Natural killer cell (primary cell): ENCODE measurements around the gene GFOD1. TPM values are rescaled to one million over a fixed set of nuclear protein-coding genes. Genes with fewer than 3 reads are reported as not detected.

ENCODE experiments used
- ATAC-seq, 3 donors: fragments of 150-1000 bp in 2 of 3; fragments of 200-7000 bp in 1 of 3; cut with Tn5 transposase; 1 replicate in 1 of 3; 2 replicates in 2 of 3; pipeline ENCODE4 v1.10.0; 2021; ENCODE audit warnings: mild to moderate bottlenecking in 2 of 3, moderate library complexity in 2 of 3
- DNase-seq, 2 donors: peaks; one replicate each; pipeline versions ENCODE4 v3.0.0 to v3.0.0-alpha.2; 2013 to 2021; ENCODE audit warnings: mixed read lengths in 1 of 2
- H3K27ac ChIP-seq: one replicate; pipeline ENCODE4 v1.5.1; 2013; ENCODE audit warnings: mild to moderate bottlenecking, low read length
- H3K27me3 ChIP-seq: one replicate; pipeline ENCODE4 v1.6.1; 2013; ENCODE audit warnings: low read length; ENCODE audit not compliant: control insufficient read depth, insufficient read depth
- H3K36me3 ChIP-seq: one replicate; pipeline ENCODE4 v1.6.1; 2013; ENCODE audit warnings: low read length; ENCODE audit not compliant: control insufficient read depth, insufficient read depth
- H3K4me1 ChIP-seq: one replicate; pipeline ENCODE4 v1.6.1; 2013; ENCODE audit warnings: low read length; ENCODE audit not compliant: control insufficient read depth, insufficient read depth
- H3K4me3 ChIP-seq: one replicate; pipeline ENCODE4 v1.5.1; 2013; ENCODE audit warnings: low read length
- H3K9me3 ChIP-seq: one replicate; pipeline ENCODE4 v1.6.1; 2013; ENCODE audit warnings: low read length; ENCODE audit not compliant: control insufficient read depth, insufficient read depth
- H3K27ac Mint-ChIP-seq, 2 donors: one replicate each; pipeline ENCODE4 v1.8.0; 2022; ENCODE audit warnings: mild to moderate bottlenecking in 2 of 2, mixed read lengths in 2 of 2, moderate library complexity in 1 of 2
- H3K27me3 Mint-ChIP-seq, 2 donors: one replicate each; pipeline ENCODE4 v1.8.0; 2022; ENCODE audit warnings: low read depth in 2 of 2, mixed read lengths in 2 of 2
- H3K36me3 Mint-ChIP-seq: one replicate; pipeline ENCODE4 v1.8.0; 2022; ENCODE audit warnings: mixed read lengths
- H3K4me1 Mint-ChIP-seq, 2 donors: one replicate each; pipeline ENCODE4 v1.8.0; 2022; ENCODE audit warnings: mixed read lengths in 2 of 2
- H3K4me3 Mint-ChIP-seq: one replicate; pipeline ENCODE4 v1.8.0; 2022; ENCODE audit warnings: mild to moderate bottlenecking, moderate library complexity, mixed read lengths
- H3K9me3 Mint-ChIP-seq, 2 donors: one replicate each; pipeline ENCODE4 v1.8.0; 2022; ENCODE audit warnings: mixed read lengths in 2 of 2
- WGBS: methylation state at CpG from one replicate; pipeline ENCODE4 v1.1.7; 2013; ENCODE audit warnings: missing lambda C conversion rate; ENCODE audit not compliant: insufficient coverage; 5-methylcytosine and 5-hydroxymethylcytosine counted together
- intact Hi-C: fragments of 100-400 bp; cut with micrococcal nuclease; formaldehyde crosslinking; loops from one replicate; pipeline ENCODE4 v1.14.2; 2022
- total RNA-seq, 4 donors: library from RNA; stranded (reverse); fragments of 120-200 nt in 1 of 4; gene quantifications; one replicate each; pipeline versions ENCODE4 v1.2.3 to v1.2.4, GENCODE V29; 2013 to 2022
- TF ChIP-seq, protein P1 (sequence below): fragments of 200-600 bp; IDR thresholded peaks from one replicate; pipeline ENCODE4 v1.8.0; 2022; ENCODE audit warnings: antibody characterized with exemption

The GFOD1 gene
- total RNA-seq, 3 donors from 2014 or later (not counting 1 experiment from before 2014, with no cell fraction given) = 59.7 to 74.5 (median 71.2) TPM

DNA sequence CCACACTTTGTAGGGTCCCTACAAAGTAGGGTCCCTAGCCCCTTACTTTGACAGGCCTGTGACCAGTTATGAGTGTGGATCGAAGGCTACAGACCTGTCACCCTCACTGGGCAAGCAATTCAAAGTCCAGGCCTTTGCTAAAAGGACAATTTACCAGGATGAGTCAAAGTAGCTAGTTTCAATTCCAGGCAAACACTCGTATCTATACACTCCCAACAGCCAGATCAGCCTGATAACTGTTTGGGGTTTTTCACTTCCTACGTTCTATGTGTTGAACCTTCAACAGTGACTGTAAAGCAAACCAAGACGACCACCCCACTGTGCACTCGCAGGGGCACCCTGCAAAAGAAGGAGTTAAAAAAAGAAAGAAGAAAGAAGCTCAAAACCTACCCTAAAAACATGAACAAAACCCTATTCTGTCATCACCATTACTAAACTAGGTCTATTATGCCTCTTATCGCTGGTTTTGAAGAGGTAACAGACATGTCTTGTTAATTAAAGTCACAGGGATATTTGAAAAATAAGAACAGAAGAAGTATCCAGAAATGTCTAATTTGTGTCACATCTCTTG, 3.2 kb downstream of the GFOD1 start:
- Histone ChIP-seq H3K4me1 (peaks cover 58% of the 10 kb centered on the region), H3K9me3 (no peaks in the 10 kb centered on the region), H3K27ac (peak overlapping the region; percentile 58), H3K4me3 (peak overlapping the region; percentile 85), H3K36me3 (peaks cover 3% of the 10 kb centered on the region), H3K27me3 (no peaks in the 10 kb centered on the region)
- intact Hi-C loops = loop anchor here (2.0 kb wide), 2 partner anchors 15 to 55 kb away; no protein-coding TSS in a partner anchor
- H3K27me3 Mint-ChIP-seq = no peaks in the 10 kb centered on the region
- no peak for ATAC-seq
- peaks cover 6% of the 10 kb centered on the region for H3K36me3 Mint-ChIP-seq
- no peaks in the 10 kb centered on the region for H3K9me3 Mint-ChIP-seq
- H3K27ac Mint-ChIP-seq = peak overlapping the region; percentile 78 to 90
- H3K4me1 Mint-ChIP-seq = peaks cover 58 to 80% of the 10 kb centered on the region in 2 donors
- H3K4me3 Mint-ChIP-seq = peak overlapping the region; percentile 74
- peak in 1 of 2 donors; percentile 20 for DNase-seq
- TF ChIP-seq, protein P1, sequence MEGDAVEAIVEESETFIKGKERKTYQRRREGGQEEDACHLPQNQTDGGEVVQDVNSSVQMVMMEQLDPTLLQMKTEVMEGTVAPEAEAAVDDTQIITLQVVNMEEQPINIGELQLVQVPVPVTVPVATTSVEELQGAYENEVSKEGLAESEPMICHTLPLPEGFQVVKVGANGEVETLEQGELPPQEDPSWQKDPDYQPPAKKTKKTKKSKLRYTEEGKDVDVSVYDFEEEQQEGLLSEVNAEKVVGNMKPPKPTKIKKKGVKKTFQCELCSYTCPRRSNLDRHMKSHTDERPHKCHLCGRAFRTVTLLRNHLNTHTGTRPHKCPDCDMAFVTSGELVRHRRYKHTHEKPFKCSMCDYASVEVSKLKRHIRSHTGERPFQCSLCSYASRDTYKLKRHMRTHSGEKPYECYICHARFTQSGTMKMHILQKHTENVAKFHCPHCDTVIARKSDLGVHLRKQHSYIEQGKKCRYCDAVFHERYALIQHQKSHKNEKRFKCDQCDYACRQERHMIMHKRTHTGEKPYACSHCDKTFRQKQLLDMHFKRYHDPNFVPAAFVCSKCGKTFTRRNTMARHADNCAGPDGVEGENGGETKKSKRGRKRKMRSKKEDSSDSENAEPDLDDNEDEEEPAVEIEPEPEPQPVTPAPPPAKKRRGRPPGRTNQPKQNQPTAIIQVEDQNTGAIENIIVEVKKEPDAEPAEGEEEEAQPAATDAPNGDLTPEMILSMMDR = no peak
- 16% methylated on average over 6 of the region's 6 CpGs for WGBS

DNA sequence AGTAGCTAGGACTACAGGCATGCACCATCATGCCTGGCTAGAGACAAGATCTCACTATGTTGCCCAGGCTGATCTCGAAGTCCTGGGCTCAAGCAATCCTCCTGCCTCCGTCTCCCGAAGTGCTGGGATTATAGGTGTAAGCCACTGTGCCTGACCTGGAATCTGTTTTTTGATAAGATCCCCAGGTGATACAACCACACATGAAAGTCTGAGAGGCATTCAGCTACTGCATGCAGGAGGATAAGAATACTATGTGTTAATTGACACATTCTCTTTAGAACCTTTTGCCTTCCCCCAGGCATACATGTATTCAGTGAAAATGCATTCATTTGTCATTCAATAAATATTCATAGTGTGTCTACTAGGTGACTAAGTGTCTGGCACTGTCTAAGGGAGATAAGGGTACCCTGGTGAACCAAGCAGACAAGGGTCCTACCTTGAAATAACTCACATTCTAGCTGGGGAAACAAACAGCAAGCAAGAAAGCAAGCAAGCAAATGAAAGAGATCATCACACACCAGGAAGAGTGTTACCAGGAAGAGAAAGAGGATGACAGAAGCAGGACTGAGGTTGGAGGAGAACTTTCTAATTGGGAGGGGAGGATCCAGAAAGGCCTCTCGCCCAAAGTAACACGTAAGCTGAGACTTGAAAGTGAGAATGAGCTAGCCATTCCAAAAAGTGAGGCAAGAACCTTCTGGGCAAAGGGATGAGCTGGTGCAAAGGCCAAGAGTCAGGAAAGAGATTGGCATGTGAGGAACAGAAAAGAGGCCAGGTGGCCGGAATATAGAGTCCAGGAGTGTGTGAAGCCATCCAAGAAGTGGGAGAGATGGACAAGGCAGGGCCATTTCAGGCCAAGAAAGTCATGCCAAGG, 6.5 kb downstream of the GFOD1 start:
- Histone ChIP-seq H3K27ac (peak overlapping the region; percentile 23), H3K4me3 (no peak overlapping the region), H3K36me3 (peaks cover 7% of the 10 kb centered on the region), H3K27me3 (no peaks in the 10 kb centered on the region), H3K9me3 (no peaks in the 10 kb centered on the region), H3K4me1 (peaks cover 56% of the 10 kb centered on the region)
- intact Hi-C loops = no loop called here
- H3K27me3 Mint-ChIP-seq = no peaks in the 10 kb centered on the region
- H3K4me1 Mint-ChIP-seq = peaks cover 69 to 78% of the 10 kb centered on the region in 2 donors
- ATAC-seq (peak in 2 of 3 donors; percentile 33 to 34), DNase-seq (no peak)
- H3K4me3 Mint-ChIP-seq = peak overlapping the region; percentile 38
- TF ChIP-seq, protein P1 = no peak
- WGBS = 79% methylated on average over 6 of the region's 6 CpGs
- peak overlapping the region; percentile 69 to 89 for H3K27ac Mint-ChIP-seq
- peaks cover 6% of the 10 kb centered on the region for H3K36me3 Mint-ChIP-seq
- H3K9me3 Mint-ChIP-seq = no peaks in the 10 kb centered on the region

DNA sequence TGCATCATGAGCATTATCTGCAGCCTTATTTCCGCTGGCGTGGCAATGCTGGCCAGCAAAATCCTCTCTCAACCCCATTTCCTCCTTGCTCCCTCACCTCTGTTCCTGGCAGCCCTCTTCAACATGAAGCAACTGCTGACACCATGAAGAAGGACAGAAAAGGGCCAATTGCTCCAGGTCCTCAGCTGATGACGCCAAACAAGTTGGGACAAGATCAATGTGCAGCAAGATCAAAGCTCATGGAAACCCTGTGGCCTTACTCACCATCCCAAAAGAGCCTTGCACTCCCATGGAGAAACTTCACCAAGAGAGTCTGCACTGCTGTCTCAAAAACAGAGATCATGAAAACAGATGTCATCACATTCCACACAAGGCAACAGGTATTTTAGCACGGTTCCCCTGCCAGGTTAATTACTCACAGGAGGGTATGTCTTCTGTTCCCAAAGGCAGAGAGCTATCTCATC, 7.4 kb downstream of the GFOD1 start:
- no peak overlapping the region for H3K27ac ChIP-seq
- no peak overlapping the region for H3K4me3 ChIP-seq
- Mint-ChIP-seq H3K27me3 (no peaks in the 10 kb centered on the region), H3K4me1 (peaks cover 62 to 71% of the 10 kb centered on the region in 2 donors), H3K9me3 (no peaks in the 10 kb centered on the region), H3K4me3 (no peak overlapping the region), H3K36me3 (peaks cover 6% of the 10 kb centered on the region), H3K27ac (peak overlapping the region; percentile 69 to 89)
- H3K36me3 ChIP-seq = peaks cover 7% of the 10 kb centered on the region
- intact Hi-C loops = no loop called here
- no peaks in the 10 kb centered on the region for H3K27me3 ChIP-seq
- no peaks in the 10 kb centered on the region for H3K9me3 ChIP-seq
- 91% methylated on average over 4 of the region's 4 CpGs for WGBS
- no peak for ATAC-seq
- peaks cover 51% of the 10 kb centered on the region for H3K4me1 ChIP-seq
- DNase-seq = no peak
- TF ChIP-seq, protein P1 = no peak
